Activated CD4-positive, alpha-beta T cell treated with anti-CD3 and anti-CD28 coated beads, Interleukin-2, amount 50 U/mL, for 16 hours (primary cell): ENCODE results near the gene IPO7.
"Not testable (repeated sequence)": the region's sequence is repeated elsewhere in the genome, so short reads cannot be mapped to it uniquely, and the experiment has no call there.

ENCODE experiments used
- DNase-seq: peaks from one replicate; pipeline ENCODE4 v3.0.0-alpha.2; 2020

IPO7 gene

DNA sequence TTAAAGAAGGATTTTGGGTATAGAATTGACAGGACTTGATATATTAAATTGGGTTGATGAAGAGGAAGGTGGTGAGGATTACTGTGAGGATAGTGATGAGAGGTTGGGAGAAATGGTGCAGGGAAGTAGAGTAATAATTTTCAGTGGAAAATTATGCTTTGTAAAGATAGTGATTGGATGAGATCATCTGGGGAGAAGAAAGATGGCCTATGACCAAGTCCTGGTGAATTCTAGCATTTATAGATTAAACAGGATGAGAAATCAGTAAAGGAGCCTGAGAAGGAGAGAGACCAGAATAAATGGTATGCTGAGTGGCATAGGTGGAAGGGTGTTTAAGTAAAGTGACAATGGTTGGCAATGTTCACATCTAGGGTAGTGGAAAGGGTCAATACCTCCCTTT is 15.0 kb downstream of the IPO7 start:
- DNase-seq, result no peak

DNA sequence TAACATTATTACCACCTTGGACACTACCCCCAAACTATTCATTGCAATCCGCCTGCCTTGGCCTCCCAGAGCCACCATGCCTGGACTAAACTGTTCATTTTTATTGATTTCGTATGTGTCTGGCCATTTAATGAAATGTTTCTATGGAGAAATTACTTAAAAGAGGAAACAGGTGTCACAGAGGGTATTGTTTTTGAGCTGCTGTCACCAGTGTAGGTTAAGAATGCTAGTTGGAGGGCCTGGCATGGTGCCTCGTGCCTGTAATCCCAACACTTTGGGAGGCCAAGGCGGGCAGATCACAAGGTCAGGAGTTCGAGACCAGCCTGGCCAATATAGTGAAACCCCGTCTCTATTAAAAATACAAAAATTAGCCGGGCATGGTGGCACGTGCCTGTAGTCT is 17.4 kb downstream of the IPO7 start:
- DNase-seq, result not testable (repeated sequence)

DNA sequence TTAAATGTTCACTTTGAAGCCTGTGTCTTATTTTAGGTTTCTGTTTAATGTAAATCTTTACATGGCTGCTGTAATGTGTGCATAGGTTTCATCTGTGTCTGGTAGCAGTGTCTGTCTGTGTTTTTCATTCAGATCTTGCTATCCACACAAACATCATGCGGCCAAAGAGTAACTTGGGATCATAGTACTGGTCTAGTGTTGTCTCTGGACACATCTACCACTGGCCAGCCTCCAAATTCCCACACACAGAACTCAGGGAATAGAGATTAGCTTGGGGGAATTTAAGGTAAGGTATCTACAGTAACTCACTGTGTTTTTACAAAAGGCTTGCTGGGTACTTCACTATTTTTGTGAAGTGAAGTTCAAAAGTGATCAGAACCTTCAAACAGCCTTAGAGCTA is 44.3 kb downstream of the IPO7 start:
- DNase-seq, result no peak

DNA sequence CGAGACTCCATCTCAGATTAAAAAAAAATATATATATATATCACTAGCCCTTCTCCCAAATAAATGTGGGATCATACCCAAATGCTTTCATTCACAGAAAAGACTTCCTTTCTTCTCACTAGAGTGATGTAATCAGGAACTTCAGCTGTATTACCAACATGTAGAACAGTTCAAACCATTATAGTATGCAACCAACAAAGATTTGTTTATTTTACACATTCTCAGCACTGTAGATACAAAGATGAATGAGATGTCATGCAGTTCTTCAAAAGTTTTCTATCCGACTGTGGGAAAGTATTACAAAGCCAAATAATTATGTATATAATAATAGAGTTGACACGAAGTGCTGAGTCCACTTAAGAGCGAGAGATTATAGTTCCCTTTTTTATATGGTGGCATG is 54.2 kb downstream of the IPO7 start:
- DNase-seq, result no peak

DNA sequence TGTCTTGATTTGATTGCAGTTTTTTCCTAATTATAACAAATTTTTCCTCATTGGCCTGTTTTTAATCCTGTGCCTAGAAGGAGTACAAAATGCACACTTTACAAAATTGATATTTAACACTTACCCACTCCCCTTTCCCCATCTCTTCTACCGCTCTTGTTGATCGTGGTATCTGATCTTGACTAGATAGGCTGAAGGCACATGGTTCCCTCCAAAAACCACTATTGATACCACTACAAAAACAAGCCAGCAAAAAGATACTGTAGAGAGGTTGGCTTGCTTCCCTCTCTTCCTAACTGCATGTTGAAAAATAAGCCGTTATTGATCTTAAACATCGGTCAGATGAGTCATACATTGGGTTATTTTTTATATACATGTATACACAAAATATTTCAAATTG is 61.8 kb downstream of the IPO7 start:
- peak; percentile 10 for DNase-seq

DNA sequence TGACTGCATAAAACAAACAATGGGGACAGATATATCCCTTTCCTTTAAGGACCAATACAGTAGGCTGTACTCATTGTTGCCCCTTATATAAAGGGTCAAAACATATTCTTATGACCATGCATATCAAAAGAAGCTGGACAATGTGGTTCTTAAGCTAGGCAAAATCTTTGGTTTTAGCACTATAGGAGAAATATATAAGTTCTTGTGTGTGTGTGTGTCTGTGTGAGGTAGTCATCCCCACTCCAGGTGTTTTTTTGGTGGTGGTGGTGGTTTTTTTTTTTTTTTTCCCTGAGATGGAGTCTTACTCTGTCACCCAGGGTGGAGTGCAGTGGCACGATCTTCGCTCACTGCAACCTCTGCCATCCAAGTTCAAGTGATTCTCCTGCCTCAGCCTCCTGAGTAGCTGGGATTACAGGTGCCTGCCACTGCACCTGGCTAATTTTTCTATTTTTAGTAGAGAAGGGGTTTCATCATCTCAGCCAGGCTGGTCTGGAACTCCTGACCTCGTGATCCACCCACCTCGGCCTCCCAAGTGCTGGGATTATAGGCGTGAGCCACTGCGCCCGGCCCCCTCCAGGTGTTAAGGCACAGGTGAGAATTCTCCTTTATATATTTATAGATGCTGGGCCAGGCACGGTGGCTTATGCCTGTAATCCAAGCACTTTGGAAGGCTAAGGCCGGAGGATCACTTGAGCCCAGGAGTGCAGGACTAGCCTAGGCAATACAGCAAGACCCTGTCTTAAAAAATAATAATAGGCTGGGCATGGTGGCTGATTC is 64.3 kb downstream of the IPO7 start:
- no peak for DNase-seq

DNA sequence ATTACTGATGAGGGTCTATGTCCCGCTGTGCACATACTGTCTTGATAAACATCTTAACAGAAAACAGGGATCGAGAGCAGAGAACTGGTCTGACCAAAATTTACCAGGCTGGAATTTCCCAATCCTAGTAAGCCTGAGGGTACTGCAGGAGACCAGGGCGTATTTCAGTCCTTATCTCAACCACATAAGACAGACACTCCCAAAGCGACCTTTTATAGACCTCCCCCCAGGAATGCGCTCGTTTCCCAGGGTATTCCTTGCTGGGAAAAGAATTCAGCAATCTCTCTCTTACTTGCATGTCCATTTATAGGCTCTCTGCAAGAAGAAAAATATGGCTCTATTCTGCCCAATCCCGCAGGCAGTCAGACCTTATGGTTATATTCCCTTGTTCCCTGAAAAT is 67.6 kb downstream of the IPO7 start:
- not testable (repeated sequence) for DNase-seq

DNA sequence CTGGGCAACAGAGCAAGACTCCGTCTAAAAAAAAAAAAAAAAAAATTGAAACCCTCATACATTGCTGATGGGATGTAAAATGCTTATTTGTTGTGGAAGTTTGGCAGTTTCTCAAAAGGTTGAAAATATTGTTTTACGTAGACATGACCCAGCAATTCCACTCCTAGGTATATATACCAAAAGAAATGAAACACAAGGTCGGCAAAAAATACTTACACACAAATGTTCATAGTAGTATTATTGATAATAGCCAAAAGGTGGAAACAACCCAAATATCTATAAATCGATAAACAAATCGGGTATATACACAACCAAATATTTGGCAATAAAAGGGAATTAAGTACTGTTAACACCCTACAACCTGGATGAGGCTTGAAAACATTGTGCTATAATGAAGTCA is 71.3 kb downstream of the IPO7 start:
- DNase-seq, result no peak

DNA sequence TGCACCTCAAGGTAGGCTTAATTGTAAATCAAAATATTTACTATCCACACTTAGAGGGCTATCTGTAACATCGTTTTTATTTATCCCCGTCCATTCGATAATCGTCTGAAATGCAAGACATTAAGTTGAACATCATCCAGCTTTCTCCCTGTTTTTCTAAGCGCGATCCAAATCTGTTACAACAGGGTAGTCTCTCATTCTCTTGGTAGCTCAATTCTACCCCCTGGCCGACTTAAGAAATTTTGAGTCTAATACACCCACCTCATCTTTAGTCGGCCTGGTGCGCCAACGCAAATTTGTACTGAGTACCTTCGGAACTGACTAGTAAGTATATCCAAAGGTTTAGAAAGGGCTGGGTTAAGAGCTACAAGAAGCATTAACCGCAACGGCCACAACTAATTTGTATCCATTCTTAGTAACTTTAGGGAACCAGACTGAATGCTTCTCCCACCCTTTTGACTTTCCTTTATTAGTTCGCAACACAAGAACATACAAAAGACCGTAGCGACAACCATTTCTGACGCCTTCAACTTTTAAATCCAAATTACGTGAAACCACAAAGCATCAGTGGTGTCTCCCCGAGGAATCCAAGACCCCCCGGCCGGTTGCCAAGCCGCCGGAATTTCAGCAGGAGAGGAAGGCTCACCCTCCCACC is 75.3 kb downstream of the IPO7 start:
- DNase-seq, result peak; percentile 48

DNA sequence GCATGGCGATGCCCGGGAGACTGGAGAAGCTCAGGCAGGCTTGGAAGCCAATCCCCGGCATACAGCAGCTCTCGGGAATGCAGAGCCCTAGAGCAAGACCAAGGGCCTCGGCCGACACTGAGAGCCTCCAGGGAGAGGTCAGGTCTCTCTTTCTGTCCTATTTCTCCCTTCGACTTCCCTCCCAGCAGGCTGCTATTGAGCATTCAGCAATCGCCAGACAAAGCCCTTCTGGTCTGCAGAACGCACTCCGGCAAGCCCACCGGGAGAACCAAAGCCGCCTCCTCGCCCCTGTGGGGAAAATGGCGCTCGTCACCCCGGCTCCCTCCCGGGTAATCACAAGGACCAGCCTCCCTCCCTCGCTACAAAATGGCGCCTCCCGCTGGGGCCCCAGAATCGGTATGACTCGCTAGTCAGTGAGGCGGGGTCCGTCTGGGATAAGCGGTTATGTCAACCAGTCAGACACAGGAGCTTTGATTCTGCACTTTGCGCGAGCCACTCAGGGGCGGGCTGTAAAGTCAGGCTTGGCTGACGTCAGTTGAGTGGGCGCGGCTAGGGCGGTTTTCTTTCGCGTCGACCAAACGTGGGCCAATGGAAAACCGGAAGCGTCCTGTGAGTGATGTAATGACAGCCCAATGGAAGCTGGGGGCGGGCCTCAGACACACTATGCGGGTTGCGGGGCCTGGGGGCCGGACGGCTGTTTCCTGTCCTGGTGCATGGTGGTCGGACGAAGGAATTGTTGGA is 76.0 kb downstream of the IPO7 start, which contains the start of gene ZNF143:
TSS of gene ZNF143 (plus strand) at position 691 of the 741 bp plus-strand sequence. CDS start 10,297 bp downstream, outside the sequence.
- peak; percentile 100 for DNase-seq

DNA sequence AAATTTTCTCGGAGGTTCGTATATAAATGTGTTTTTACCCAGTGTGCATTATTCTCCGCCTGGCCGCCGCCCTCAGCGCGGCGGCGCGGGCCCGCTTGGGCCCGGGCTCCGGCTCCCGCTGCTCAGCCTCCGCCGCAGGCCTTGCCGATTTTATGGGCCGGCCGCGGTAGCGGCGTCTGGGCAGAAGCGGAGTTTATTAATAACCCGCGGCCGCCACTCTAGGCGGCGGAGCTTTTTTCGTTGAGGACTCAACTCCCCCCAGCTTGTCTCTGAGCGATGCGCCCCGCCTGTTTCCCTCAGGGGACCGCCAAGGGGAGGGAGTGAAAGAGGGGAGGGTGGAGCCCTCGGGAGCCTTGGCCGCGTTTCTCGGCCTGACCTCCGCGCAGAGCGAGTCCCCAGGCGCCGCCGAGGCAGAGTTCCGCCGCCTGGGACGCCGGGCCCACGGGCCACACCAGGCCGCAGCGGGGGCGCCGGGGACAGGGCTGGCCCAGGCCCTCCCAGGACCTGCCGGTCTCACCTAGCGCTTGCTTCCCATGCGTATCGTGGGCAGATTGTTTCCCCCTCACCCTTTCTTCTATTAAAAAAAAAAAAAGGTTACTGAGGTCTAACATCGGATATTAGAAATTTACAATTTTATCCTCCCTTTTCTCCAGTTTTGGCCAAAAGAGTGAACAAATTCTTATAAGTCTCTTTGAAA is 76.8 kb downstream of the IPO7 start:
- peak; percentile 82 for DNase-seq

DNA sequence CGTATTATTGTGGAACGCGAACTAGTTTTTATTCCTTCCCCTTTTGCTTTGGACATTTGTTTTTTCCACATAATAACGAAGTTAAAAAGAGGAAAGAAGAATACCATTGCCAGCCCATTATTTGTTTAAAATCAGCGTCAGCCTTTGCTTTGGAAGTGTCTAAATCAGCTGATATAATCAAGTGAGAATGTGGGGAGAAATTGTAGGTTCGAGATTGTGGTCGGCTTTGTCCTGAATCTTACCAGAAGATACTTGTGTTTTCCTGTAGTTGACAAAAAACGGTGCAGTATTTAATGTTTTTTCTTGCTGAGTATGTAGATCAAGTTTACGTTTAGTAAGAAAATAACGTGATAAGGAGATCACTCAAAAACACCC is 77.3 kb downstream of the IPO7 start:
- DNase-seq, result peak; percentile 50

DNA sequence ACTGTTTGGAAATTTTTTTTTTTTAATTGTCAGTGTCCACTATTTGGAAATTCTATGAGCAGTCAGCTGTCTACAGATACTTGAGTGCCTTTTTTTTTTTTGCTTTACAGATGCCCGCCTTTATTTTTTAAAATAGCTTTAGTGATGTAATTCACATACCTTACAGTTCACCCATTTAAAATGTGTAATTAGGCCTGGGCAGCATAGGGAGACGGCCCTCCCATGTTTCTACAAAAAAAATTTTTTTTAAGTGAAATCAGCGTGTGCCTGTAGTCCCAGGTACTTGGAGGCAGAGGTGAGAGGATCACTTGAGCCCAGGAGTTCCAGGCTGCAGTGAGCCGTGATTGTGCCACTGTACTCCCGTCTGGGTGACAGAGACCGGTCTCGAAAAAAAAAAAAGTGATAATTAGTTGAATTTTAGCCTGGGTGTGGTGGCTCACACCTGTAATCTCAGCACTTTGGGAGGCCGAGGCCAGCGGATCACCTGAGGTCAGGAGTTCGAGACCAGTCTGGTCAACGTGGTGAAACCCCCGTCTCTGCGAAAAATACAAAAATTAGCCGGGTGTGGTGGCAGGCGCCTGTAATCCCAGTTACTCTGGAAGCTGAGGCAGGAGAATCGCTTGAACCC is 77.8 kb downstream of the IPO7 start:
- DNase-seq, result no peak

DNA sequence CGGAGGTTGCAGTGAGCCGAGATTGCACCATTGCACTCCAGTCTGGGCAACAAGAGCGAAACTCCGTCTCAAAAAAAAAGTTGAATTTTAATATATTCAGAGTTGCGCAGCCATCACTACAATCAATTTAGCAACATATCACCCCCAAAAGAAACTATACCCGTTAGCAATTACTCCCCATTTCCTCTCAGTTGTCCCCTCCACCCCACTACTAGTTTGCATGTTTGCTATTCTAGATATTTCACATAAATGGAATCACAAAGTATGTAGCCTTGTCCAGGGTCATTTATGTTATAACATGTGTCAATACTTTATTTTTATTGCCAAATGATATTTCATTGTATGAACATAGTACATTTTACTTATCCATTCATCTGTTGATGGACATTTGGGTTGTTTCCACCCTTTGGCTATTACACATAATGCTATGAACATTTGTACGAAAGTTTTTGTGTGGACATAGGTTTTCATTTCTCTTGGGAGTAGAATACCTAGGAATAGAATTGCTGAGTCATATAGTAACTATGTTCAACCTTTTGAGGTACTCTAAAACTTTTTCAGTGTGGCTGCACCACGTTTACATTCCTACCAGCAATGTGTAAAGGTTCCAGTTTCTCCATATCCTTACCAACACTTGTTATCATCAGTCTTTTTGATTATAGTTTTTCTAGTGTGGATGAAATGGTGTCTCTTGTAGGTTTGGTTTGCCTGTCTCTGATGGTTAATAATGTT is 78.5 kb downstream of the IPO7 start:
- DNase-seq, result no peak

DNA sequence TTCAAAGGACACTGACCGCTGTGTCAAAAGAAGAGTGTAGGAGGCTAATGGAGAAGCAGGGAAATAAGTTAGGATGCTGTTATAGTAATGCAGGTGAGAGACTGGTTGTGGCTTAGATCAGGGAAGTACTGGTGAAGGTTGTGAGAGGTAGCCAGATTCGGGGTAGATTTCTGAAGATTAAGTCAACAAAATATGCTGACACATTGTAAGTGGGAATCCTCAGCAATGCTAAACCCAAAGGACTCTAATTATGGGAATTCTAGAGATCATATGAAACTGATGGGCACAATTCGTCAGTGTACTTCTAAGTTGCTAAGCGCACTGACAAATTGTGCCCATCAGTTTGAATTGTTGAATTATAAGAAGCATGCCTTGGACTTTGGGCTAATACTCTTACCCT is 86.3 kb downstream of the IPO7 start:
- no peak for DNase-seq

DNA sequence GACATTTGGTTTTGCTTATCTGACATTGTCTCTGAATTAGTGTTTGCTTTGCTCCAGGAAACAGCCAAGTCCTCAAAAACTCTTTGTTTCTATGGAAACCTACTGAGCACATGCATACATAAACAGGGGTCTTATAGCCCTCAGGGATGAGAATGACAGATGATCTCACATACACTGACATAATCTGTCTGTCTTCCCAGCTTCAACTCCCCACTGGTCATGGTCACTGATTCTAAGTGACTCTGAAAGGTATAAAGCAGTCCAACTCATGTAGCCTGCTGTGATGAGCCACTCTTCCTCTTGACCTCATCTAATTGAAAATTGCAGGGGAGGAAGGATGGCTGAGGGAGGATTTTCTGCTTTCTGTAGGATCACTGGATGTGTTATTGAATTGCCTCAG is 89.0 kb downstream of the IPO7 start:
- no peak for DNase-seq

DNA sequence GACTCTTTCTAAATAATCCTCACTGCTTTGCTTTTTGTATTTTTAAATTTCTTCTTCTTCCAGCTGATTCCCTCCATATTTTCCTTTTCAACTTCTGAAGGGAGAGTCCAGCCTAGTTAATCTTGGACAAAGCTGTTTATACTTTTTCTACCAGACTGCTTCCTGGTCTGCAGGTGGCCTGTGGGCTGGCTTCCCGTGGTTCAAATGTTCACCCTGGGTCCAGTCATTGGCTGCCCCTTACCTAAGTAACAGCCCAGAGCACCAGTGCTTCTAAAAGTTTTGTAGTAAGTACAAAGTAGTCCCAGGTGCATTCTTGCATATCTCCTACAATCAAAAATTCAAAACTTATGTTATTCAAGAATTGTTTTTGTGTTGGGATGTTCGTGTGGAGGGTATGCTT is 95.4 kb downstream of the IPO7 start:
- no peak for DNase-seq

DNA sequence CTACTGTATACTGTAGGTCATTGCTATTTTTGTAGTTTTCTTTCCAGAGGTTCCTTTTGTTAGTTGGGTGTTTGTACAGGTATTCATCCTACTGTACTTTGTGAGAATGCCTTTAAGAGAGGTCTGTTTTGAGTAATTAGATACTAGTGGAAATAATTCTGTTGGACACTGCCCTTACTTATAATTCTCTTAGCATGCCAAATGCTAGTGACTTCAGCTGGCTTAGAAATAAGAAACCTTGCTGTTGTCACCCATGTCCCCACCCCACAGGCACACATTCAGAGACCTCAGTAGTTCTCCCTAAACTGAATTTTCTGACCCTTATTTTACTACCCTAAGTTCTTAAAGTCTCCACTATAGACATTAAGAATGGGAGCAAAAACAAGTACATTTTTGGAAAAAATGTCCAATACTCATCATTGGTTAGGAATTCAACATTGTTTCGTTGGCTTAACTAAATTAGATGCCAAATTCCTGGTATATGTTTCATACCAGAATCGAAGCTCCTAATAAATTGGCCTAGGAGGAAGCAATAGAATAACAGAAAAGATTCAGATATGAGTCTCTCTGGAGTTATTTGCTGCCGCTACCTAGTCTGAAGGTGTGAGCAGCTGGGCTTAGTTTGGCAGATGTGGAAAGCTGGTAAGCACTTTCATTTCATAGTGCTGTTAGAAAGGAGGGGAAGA is 104.8 kb downstream of the IPO7 start:
- no peak for DNase-seq

DNA sequence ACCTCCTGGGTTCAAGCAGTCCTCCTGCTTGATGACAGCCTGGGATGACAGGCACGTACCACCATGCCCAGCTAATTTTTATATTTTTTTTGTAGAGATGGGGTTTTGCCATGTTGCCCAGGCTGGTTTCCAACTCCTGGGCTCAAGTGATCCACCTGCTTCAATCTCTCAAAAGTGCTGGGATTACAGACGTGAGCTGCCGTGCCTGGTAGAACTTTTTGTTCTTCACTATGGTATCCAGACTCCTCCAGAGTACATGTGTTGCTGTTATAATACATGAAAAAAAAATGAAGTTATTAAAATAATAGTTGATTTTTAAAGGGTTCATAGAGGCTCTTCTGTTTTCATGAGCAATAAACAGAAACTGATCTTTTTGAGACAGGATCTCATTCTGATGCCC is 105.9 kb downstream of the IPO7 start:
- no peak for DNase-seq

DNA sequence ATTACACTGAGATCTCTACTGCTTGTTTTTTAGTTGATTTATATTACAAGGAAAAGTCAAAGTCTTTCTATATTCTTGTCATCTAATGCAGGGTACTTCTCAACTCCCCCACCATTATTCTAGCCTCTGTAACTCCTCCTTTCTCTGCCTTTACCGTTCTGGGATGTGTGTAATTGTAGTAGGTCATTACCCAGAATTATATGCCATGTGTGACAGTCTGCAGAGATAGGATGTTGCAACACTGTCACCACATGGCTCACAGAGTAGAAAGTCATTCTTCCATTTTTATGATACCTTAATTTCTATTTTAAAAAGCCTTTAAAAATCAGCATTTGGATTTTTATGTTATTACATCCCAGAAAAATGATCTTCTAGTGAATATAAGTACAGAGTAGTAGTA is 109.0 kb downstream of the IPO7 start:
- no peak for DNase-seq

DNA sequence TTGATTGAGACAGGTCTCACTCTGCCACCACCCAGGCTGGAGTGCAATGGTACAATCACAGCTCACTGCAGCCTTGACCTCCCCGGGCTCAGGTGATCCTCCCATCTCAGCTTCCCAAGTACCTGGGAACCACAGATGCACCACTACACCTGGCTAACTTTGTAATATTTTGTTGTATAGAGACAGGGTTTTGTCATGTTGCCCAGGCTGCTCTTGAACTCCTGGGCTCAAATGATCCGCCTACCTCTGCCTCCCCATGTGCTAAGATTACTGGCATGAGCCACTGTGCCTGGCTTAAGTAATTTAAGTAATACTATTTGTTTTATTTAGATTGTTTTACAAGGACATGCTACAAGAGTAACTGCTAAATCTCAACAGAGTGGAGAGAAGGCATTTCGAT is 109.9 kb downstream of the IPO7 start:
- DNase-seq, result no peak
